ENCODE data around the gene PPP4R2. TPM values are rescaled to one million over a fixed set of nuclear protein-coding genes. Genes with fewer than 3 reads are reported as not detected.

The PPP4R2 gene
- total RNA-seq, 4 donors from 2014 or later = 39.9 to 49.6 (median 44.2) TPM

- Histone ChIP-seq H3K4me1 (no peaks in the 10 kb centered on the region), H3K4me3 (no peak overlapping the region), H3K36me3 (no peaks in the 10 kb centered on the region), H3K9me3 (no peaks in the 10 kb centered on the region), H3K27me3 (no peaks in the 10 kb centered on the region), H3K27ac (no peak overlapping the region)
- TF ChIP-seq POLR2A (IDR thresholded peaks at IDR 0.05) (no peak), CTCF (IDR thresholded peaks at IDR 0.05) (no peak)
- DNase-seq = no peak
Observed at GRCh38 chr3:72951259-72951722, 45.3 kb upstream of the PPP4R2 start.

- no peak overlapping the region for H3K4me3 ChIP-seq
- TF ChIP-seq CTCF (IDR thresholded peaks at IDR 0.05) (no peak), POLR2A (IDR thresholded peaks at IDR 0.05) (no peak)
- H3K4me1 ChIP-seq = no peaks in the 10 kb centered on the region
- H3K36me3 ChIP-seq = no peaks in the 10 kb centered on the region
- H3K9me3 ChIP-seq = no peaks in the 10 kb centered on the region
- DNase-seq = no peak
- no peaks in the 10 kb centered on the region for H3K27me3 ChIP-seq
- H3K27ac ChIP-seq = no peak overlapping the region
Observed at GRCh38 chr3:72953325-72953956, 43.2 kb upstream of the PPP4R2 start.

GRCh38 chr3:72957297-72957696 is 39.3 kb upstream of the PPP4R2 start:
- Histone ChIP-seq H3K36me3 (no peaks in the 10 kb centered on the region), H3K4me1 (peaks cover 0 to 19% (median 1%) of the 10 kb centered on the region in 4 donors), H3K27me3 (no peaks in the 10 kb centered on the region), H3K27ac (no peak overlapping the region), H3K4me3 (no peak overlapping the region), H3K9me3 (no peaks in the 10 kb centered on the region)
- no peak for TF ChIP-seq POLR2A (IDR thresholded peaks at IDR 0.05)
- TF ChIP-seq CTCF (IDR thresholded peaks at IDR 0.05) = no peak
- DNase-seq = no peak

DNA sequence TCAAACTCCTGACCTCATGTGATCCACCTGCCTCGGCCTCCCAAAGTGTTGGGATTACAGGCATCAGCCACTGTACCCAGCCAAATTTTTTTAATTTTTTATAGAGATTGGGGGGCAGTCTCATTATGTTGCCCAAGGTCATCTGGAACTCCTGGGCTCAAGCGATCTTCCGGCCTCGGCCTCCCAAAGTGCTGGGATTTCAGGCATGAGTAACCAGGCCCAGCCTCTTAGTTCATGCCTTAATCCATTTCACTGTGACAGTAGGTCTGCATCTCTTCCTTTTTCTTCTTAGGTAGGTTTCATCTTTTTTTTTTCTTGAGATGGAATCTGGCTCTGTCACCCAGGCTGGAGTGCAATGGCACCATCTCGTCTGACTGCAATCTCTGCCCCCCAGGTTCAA is 37.3 kb upstream of the PPP4R2 start:
- H3K4me1 ChIP-seq = peaks cover 0 to 19% (median 1%) of the 10 kb centered on the region in 4 donors
- no peaks in the 10 kb centered on the region for H3K9me3 ChIP-seq
- no peaks in the 10 kb centered on the region for H3K27me3 ChIP-seq
- H3K36me3 ChIP-seq = no peaks in the 10 kb centered on the region
- no peak overlapping the region for H3K4me3 ChIP-seq
- DNase-seq = no peak
- TF ChIP-seq CTCF (IDR thresholded peaks at IDR 0.05) (no peak), POLR2A (IDR thresholded peaks at IDR 0.05) (no peak)
- no peak overlapping the region for H3K27ac ChIP-seq

- no peaks in the 10 kb centered on the region for H3K27me3 ChIP-seq
- peak in 2 of 3 donors; percentile 55 to 56 for DNase-seq
- H3K4me3 ChIP-seq = no peak overlapping the region
- no peaks in the 10 kb centered on the region for H3K36me3 ChIP-seq
- H3K27ac ChIP-seq = peak overlapping the region in 2 of 4 donors; percentile 28 to 39
- TF ChIP-seq POLR2A (IDR thresholded peaks at IDR 0.05) = no peak
- H3K9me3 ChIP-seq = no peaks in the 10 kb centered on the region
- H3K4me1 ChIP-seq = peaks cover 0 to 19% (median 1%) of the 10 kb centered on the region in 4 donors
Observed at GRCh38 chr3:72960812-72961518, 35.6 kb upstream of the PPP4R2 start.

- H3K9me3 ChIP-seq = no peaks in the 10 kb centered on the region
- H3K27ac ChIP-seq = peak overlapping the region in 1 of 4 donors; percentile 39
- H3K4me3 ChIP-seq = no peak overlapping the region
- TF ChIP-seq CTCF (IDR thresholded peaks at IDR 0.05) (no peak), POLR2A (IDR thresholded peaks at IDR 0.05) (no peak)
- H3K4me1 ChIP-seq = peaks cover 0 to 20% (median 1%) of the 10 kb centered on the region in 4 donors
- H3K36me3 ChIP-seq = no peaks in the 10 kb centered on the region
- no peak for DNase-seq
- no peaks in the 10 kb centered on the region for H3K27me3 ChIP-seq
Observed at GRCh38 chr3:72961752-72962151, 34.9 kb upstream of the PPP4R2 start.
